Right lobe of liver (tissue), 4 donors: ENCODE measurements around the gene PRKCG.

Experiments used
- POLR2A ChIP-seq: fragments of 450-650 bp; IDR thresholded peaks from one replicate; pipeline ENCODE4 v1.6.1; 2017; ENCODE audit warnings: antibody characterized with exemption, mild to moderate bottlenecking
- TF ChIP-seq, protein P1 (sequence below), 4 donors: fragments of 200-600 bp in 3 of 4; fragments of 450-650 bp in 1 of 4; IDR thresholded peaks; one replicate each; pipeline versions ENCODE4 v1.5.1 to v1.8.0; 2016 to 2022; ENCODE audit warnings: antibody characterized with exemption in 4 of 4, mild to moderate bottlenecking in 2 of 4
- donor health status: DM: no; HTN: no; CAD: no.
- donor health status: DM: no; HTN: no; CAD: no.
- donor health status: DM: no; HTN: yes; CAD: no.

DNA sequence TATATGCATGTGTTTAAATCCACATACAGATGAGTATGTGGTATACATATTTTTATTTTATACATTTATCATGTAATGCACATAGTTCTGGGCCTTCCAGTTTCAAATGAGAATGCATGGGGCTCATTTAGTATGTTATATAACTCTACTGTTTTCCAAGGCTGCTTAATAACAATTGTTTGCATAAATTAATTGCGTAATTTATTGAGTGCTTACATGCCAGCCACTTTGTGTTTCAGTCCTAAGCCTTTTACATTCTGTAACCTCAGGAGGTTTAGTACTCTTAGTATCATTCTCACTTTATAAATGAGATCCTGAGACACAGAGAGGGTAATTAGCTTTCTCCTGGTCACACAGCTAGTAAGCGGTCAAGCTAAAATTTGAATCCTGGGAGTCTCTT, 64.0 kb downstream of the PRKCG start:
- no peak for TF ChIP-seq POLR2A
- TF ChIP-seq, protein P1, sequence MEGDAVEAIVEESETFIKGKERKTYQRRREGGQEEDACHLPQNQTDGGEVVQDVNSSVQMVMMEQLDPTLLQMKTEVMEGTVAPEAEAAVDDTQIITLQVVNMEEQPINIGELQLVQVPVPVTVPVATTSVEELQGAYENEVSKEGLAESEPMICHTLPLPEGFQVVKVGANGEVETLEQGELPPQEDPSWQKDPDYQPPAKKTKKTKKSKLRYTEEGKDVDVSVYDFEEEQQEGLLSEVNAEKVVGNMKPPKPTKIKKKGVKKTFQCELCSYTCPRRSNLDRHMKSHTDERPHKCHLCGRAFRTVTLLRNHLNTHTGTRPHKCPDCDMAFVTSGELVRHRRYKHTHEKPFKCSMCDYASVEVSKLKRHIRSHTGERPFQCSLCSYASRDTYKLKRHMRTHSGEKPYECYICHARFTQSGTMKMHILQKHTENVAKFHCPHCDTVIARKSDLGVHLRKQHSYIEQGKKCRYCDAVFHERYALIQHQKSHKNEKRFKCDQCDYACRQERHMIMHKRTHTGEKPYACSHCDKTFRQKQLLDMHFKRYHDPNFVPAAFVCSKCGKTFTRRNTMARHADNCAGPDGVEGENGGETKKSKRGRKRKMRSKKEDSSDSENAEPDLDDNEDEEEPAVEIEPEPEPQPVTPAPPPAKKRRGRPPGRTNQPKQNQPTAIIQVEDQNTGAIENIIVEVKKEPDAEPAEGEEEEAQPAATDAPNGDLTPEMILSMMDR (IDR thresholded peaks at IDR 0.05): no peak
